Fibroblast of skin of left quadriceps (primary cell): ENCODE data around the gene MYO1C.
"Not testable (repeated sequence)": the region's sequence is repeated elsewhere in the genome, so short reads cannot be mapped to it uniquely, and the experiment has no call there.

Experiments
- DNase-seq, 2 experiments: peaks; one replicate each; pipeline ENCODE4 v3.0.0-alpha.2; 2013; ENCODE audit warnings: low read depth in 2 of 2

The MYO1C gene

DNA sequence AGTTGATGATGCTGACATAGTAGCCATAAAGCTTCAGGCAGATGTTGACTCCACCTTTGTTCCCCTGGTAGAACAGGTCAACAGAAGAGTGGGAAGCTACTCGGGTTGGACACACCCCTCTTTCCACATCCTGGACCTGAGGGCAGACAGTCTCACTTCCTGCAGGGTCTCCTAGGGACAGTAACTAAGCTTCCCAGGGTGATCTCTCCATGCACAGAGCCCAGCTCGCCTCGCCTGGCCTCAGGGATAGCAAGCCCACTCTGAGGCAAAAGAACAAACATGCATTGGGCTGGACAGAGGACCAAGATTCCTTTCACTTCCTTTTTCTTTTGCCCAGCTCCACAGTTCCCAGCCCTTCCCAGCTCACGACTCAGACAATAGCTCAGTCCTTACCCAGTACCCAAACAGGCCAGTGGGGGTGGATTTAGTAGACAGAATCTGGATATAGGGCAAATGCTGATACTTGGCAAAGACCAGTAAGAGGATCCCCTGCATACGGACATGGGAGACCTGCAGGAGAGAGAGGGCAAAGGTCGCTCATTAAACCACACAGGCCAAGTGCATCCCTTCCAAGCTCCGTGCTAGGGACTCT, 16.9 kb upstream of the MYO1C start:
- no peak for DNase-seq

DNA sequence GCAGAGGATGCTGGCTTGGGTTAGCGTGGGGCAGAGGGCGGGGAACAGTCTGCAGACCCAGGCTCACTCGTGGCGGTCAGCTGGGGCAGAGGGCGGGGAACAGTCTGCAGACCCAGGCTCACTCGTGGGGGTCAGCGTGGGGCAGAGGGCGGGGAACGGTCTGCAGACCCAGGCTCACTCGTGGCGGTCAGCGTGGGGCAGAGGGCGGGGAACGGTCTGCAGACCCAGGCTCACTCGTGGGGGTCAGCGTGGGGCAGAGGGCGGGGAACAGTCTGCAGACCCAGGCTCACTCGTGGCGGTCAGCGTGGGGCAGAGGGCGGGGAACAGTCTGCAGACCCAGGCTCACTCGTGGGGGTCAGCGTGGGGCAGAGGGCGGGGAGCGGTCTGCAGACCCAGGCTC, 16.2 kb upstream of the MYO1C start:
- not testable (repeated sequence) for DNase-seq

DNA sequence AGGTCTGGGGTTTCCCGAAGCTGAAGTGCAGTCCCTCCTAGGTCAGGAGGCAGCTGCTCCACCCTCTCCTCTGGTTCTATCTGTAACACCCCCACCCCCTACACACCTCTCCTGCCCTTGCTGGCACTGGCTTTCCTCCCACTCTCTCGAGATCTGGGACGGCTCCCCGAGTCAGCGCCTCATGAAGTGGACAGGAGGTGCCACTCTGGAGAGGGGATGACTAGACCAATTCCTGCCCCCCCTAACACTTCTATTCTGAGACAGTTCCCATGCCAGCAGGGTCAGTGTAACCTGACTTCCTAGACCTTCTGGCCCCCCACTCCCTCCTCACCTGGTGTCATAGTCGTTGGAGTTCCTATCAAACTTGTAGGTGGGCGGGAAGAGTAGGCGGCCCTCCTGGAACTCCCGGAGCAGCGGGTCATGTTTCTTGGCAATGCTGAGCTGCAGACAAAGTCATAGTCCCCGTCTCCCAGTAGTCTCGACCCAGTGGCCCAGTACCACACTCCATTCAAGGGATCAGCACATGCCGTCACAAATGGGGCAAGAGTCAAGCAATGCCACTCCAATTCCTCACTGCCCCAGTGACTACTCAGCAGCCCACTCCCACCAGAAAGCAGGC, 14.3 kb upstream of the MYO1C start:
- no peak for DNase-seq

DNA sequence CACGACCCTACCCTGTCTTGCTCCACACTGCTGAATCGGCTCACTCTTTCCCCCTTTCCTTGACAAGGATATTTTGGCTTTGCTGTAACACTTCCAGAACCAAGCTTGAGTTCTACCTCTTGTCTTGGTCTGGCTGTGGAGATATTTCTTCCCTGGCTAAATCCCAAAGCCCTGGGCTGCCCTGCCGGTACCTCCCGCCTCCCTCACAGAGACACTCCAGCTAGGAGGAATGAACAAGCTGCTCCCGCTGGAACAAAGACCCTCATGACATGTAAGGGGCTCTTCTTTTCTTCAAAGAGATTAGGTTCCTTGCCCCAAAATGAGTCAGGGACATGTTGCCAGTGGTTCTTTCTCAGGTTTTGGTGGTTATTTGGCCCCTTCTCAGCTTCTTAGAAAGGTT, 13.1 kb upstream of the MYO1C start:
- no peak for DNase-seq

DNA sequence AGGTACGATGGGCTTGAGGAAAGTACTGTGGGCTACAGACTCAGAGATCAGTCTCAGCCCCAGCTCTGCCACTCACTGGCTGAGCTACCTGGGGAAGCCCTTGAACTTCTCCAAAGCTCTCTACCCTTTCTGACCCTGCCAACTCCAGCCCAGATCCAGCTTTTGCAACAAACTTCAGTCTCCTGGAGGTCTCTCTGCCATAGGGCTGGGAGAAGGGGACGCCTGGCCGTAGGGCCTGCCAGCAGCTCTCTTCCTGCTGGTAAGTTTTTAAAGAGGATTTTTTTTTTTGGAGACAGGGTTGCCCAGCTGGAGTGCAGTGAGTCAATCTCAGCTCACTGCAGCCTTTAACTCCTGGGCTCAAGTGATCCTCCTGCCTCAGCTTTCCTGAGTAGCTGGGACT, 12.4 kb upstream of the MYO1C start:
- no peak for DNase-seq

DNA sequence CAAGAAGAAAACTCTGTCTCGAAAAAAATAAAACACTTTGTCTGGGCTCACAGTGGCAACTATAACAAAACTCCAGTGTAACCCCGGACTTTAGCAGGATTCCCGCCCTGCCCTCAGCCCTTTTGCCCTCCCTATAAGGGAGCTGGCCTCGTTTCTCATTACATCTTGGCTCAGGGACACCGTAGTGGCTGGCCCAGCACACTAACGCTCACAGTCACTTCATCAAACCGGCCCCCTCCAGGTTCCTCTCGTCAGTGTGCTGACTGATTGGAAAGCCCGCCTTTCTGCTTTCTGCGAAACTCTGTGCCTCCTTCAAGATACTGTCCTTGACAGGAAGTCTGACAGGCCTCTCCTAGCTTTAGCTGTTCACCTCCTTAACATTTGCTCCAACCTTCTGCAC, 11.2 kb upstream of the MYO1C start:
- DNase-seq, result no peak

DNA sequence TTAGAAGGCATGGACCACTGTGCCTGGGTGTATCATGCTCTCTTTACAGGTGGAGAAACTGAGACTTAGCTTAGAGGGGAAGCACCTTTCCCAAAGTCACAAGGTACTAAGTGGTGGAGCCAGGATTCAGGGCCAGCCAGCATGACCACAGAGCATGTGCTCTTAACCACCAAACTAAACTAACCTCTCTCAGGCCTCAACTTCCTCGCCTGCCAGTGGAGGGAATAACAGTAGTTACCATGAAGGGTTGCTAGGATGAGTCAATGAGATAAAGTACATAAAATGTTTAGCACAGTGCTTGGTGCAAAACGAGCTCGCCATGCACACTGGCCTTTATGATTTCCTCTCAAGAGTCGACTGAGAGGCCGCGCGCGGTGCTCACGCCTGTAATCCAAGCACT, 6.4 kb upstream of the MYO1C start:
- DNase-seq, result no peak

DNA sequence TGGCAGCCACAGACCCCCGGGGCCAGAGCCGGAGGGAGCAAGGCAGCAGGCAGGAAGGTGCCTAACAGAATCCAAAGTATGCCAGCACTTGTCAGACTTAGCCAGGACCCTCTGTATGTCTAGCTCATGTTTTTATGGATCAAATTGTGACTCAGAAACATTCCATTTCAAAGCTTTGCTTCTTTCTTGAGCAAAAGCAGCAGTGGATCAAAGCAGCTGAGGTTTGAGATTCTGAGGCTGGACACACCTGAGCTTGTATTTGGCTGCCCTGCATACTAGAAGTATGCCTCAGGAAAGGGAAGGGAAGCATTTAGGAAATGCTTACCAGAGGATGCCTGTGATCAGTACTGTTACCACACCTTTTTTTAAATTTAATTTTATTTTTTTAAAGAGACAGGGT, 5.7 kb upstream of the MYO1C start:
- no peak for DNase-seq

DNA sequence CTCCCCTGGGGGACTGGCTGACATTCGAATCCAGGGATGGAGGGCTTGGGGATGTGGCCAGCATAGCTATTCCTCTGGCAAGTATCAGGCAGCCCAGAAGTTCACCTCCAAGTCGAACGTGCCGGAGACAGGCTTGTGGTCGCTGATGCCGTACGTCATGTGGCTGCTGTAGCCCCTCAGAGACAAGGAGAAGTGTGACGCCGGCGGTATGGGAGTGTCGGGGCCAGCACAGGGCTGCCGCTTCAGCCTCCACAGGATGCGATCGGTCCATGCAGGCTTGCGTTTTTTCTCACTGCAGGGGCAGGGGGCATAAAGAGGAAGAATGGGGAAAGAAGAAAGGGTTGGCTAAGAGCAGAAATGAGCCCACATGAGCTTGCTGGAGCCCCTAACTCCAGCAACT, 5.3 kb upstream of the MYO1C start:
- DNase-seq, result no peak

DNA sequence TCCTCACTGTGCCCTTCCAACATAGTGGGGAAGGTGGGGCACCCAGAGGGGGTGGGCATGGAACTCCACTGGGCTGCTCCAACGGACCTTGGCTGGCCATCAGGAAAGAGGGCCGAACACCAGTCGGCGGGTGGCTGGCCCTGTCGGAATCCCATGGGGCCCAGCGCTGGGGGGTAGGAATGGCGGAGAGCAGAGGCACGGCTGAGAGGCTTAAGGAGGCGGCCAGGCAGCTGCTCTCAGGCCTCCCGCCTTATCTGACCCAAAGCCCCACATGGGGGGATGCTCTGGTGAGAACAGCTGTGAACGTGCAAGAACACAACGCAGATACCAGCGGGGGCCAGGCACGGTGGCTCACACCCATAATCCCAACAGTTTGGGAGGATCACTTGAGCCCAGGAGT, 4.4 kb upstream of the MYO1C start:
- DNase-seq, result no peak

DNA sequence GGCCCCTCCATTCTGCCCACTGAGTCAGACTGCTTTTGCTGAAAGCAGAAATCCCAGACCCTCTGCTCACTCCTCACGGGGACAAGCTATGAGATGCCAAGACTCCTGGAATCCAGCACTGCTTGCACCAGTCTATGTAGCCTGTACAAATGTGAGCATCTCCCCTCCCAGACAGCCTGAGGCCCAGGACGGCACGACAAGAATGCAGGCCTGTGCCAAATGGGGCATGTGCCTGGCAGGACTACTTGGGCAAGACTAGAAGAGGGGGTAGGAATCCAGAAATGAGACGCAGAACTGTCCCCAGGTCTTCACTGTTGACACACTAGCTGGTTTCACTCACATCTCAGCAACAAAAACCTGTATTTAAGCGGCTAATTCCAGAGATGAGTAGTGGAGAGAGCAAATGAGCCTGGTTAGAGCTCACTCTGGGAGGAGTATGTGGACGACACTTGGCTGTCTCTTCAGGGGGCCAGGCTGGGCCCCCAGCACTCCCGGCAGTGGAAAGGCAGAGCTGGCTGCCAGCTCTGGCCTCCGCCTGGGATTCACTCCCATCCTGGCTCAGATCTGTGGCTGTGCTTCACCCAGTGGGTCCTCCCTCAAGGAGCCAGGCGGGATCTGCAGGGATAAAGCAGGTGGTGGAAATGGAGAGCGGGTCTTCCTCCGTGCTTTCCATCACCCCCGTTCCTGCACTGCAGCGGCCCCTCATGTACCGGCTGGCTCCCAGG, 2.9 kb upstream of the MYO1C start:
- DNase-seq, result no peak

DNA sequence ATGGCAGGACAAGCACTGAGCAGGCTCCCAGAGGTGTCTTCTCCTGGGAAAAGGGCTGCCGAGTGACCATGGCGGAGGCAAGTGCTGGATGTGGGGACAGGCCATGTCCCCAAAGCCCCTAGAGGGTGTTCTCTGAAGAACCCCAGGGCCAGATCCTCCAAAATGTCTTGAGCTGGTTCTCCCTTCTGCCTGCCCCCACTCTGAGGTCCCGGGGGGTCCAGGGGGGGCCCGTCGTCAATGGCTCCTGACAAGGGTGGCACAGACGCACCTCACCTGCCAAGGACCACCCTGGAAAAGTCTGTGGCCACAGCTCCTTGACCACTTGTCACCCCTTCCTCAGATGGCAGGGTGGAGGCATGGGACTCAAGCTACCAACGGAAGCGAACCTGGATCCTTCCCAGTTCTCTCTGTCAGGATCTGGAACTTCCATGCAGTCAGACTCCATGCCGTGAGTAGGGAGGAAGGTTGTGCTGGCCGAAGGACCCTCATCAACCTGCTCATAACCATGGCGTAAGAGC, 2.3 kb upstream of the MYO1C start:
- DNase-seq, result no peak

DNA sequence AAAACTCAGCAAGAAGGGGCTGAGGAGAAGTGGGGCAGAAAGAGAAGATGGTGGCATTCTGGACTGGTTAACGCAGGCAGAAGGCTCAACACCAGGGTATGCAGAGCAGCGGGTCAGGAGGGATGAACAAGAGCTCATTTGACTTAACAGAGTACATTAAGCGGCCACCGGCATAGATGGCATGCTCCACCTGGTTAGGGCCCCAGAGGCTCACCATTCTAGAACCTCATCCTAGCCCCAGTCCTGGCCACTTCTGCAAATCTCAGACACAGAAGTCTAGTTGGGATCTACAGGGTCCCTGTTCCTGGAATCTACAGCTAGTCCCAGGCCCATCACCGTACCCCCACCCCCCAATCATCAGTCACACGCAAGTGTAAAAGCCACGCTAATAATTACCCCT, 1.7 kb upstream of the MYO1C start:
- no peak for DNase-seq

DNA sequence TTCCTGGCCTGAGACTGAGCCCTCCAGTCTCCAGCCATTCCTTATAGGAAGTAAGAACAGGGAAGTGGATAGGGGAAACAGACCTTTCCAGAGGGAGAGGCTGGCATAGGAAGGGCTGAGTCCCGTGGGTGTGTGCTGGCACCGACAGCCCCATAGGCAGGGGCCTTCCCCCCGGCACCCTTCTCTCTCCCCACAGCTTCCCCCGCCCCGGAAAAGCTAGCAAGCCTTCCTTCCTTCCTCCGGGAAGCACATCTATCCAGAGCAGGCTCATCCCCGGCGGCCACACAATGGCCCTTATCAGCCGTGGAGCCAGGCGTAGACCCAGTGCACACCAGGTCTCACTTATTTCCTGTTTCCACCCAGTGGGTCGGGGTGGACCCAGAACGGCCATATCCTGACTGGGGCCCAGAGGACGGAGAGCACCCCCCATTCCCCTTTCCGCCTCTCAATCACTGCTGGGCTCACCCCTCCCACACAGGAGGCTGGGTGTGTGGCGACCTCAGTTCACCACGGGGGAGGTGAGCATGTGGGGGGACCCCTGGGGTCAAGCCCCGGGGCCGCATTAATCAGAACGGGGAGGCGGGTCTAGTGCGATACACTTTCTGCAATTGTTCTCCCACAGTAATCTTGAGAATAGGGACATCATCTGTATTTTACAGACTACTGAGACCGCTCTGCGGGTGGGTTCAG, 950 bp upstream of the MYO1C start:
- DNase-seq, result no peak

DNA sequence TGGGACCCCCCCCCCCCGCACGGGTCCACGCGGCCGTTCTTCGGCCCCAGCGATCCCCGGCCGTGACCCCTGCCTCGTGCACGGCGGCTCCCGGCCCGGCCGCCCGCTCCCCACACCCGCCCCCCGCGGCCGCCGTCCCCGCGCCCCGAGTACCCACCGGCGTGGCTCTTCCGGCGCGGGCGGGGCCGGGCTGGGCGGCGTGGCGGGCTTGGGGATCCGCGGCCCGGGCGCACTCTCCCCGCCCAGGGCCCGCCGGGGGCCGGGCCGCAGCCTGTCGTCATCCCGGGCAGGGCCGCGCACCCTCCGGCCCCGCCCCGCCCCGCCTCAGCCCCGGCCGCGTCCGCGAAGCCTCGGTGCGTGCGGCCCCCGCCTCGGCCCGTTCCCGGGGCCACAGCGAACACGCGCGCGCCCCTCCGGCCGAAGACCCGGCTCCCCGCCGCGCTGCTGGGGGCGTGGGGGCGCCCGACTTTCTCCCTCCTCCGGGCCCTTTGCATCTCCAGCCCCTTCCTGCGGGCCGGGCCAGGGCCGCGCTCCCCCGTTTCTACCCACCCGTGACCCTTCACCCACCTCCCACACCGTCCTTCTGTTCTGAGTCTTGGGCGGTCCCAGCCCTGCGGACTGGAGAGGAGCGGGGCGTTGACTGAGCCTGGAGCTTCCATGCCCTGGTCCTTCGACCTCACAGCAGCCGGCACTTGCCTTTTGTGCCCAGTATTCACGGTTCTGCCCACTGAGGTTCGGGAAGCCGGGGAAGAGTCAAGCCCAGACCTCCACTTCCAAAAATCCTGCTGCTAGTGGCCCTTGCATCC, 840 bp downstream of the MYO1C start:
- DNase-seq, result no peak

DNA sequence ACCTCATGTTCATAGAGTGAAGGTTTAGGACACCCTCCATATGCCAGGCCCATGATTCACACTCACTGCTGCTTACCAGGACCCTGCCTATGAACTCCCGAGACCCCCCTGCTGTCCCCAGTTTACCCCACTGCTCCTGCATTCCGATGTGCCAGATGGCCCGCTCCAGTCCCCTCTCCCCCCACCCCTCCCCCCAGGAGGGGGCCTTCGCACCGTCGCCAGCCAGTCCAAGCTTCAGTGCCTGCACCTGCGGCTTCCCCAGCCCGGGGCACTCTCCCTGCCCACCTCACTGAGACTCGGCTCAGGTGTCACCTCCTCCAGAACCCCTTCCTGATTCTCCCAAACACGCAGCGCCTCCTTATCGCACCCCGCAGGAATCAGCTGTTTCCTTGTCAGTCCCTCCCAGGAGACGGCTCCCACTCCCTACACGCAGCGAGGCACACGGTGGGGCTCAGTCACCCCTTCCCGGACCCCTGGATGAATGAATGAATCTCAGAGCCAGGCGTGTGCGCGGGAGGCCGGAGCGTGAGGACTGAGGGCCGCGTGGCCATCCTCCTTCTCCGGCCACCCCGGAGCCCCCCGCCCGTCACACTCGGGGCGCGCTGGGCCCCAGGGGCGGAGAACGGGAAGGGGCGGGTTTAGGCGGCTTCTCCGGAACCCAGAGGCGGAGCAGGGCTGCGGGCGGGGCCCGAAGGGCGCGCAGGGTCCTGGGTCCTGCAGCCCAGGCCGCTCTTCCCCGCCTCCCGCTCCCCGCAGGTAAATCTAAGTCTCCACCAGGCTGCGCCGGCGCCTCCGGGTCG, 1.6 kb downstream of the MYO1C start:
- DNase-seq, result no peak

DNA sequence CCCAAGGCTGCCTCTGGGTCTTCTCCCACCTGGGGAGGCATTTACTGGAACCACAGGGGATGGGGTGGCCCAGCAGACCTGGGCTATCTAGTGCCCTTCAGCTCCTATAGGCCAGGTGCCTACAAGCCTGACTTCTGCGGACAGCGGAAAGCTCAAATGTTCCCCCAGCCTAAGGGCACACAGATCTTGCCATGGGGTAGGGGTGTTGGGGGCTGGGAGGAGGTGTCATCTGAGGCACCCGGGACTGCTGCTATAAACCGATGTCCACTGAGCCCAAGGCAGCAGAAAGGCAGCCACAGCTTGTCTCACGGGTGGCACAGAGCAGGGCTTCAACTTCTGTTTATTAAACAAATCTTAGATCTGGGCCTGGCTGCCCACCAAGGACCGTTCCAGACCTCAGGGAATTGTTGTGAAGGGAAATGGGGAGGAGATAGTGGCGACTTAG, 3.6 kb downstream of the MYO1C start:
- DNase-seq, result no peak

DNA sequence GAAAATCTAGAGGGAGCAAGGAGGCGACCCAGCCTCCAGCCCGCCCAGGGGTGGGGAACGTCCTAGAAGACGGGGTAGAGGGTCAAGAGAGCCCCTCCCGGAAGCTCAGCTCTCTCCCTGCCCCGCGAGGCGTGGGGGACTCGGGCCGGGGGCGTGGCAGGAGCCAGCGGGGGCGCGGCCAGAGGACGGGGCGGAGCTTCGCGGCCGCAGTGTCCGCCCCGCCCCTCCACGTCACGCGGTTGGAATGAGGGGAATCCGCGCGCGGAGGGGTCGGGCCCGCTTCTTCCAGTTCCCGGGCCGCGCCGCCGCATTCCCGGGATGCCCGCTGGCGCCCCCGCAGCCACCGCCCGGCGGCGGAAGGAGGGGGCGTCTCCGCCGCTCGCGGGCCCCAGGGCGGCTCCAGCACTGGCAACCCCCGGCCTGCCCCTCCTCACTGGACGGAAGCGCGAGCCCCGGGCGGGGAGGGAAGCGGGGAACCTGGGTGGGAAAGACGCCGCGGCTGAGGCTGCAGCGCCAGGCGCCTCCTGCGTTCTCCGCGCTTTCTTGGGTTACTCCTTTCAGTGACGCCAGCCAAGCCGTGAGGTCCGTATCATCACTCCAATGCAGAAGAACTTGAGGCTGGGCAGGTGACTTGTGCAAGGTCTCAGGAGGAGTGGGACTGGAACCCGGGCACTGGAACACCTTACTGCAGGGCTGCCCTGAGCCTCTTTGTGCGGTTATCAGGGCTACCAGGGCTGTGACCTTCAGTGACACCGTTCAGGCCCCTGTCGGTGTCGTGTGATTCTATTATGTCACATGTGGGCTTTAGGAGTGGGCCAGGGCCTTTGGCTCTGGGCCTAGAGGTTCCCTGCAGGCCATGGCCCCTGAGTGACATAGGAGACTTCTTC, 4.3 kb downstream of the MYO1C start:
- DNase-seq, result peak; percentile 81 to 82

DNA sequence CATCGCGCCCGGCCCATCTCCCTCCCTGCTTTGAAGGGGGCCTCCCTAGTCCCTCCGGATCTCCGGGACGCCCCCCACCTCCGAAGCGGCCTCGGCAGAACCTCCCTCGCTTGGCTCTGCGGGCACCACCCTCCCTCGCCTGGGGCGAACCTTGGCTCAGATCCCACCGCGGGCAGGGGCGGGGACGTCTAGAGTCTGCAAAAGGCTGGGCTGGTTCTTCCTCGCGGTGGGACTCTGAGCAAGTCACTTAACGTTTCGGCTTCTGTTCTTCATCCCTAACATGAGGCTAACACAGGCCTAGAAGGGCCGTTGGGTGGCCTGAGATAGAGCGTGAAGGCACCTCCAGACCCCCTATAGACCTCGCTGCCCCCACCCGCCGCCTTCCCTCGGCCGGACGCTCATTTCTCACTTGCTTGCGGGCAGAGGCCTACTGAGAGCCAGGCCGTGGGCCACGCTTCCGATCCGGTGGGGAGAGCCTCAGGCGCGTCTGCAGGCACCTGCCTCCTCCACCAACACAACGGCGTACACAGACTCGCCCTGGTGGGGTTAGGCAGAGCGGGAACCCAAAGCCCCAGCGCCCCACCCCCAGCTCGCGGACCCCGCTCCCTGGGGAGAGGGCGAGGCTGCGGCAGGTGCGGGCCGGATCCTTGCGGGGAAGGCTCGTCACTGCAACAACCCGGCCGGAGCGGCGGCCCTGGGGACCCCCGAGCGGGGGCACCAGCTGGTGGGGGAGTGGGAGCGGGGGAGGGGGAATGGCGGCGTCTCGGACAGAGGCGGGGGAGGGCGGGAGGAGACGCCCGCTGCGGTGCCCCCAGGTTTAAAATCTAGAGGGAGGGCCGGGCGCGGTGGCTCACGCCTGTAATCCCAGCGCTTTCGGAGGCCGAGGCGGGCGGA, 5.4 kb downstream of the MYO1C start:
- no peak for DNase-seq
